AG04450 (cell line): ENCODE results near the gene TGIF1. TPM values are rescaled to one million over a fixed set of nuclear protein-coding genes. Genes with fewer than 3 reads are reported as not detected.
"Not testable (repeated sequence)": the region's sequence is repeated elsewhere in the genome, so short reads cannot be mapped to it uniquely, and the experiment has no call there.

ENCODE experiments used
- CTCF ChIA-PET: fragments of 300-600, 350-600 bp; formaldehyde crosslinking; extraction: SDS; loops from one replicate; lab custom pipeline; 2022; ENCODE audit warnings: antibody characterized with exemption, inconsistent platforms; lab: Charles Lee
- POLR2A ChIA-PET: fragments of 350-600 bp; formaldehyde crosslinking; extraction: SDS; loops from one replicate; lab custom pipeline; 2021; ENCODE audit warnings: antibody characterized with exemption, inconsistent platforms; lab: Yijun Ruan, JAX
- DNase-seq: peaks from one replicate; pipeline ENCODE4 v3.0.0-alpha.2; 2011; ENCODE audit warnings: low read depth, low spot score
- H3K27ac ChIP-seq: one replicate; pipeline ENCODE4 v1.5.1; 2012; ENCODE audit warnings: low read depth, low read length, control low read depth
- H3K27me3 ChIP-seq: one replicate; pipeline ENCODE4 v1.6.0; 2012; ENCODE audit warnings: low read length; ENCODE audit not compliant: control insufficient read depth, insufficient read depth
- H3K4me3 ChIP-seq: 2 replicates; pipeline ENCODE4 v1.5.1; 2011; ENCODE audit warnings: mild to moderate bottlenecking, low read depth, low read length, control low read depth
- H3K9me3 ChIP-seq: 2 replicates; pipeline ENCODE4 v1.5.1; 2012; ENCODE audit warnings: low read length; ENCODE audit not compliant: control insufficient read depth, insufficient read depth
- polyA plus RNA-seq: library from polyadenylated mRNA; depleted of rRNA; stranded (reverse); fragments of >200 nt; gene quantifications from 2 replicates; pipeline ENCODE4 v1.2.3, GENCODE V29; 2011
- TF ChIP-seq, protein P1 (sequence below): IDR thresholded peaks from 2 replicates; pipeline ENCODE4 v1.5.1; 2011; ENCODE audit warnings: low read depth, low read length, control low read depth, inconsistent platforms

The TGIF1 gene
- polyA plus RNA-seq, 1 experiment = 60.6 TPM

DNA sequence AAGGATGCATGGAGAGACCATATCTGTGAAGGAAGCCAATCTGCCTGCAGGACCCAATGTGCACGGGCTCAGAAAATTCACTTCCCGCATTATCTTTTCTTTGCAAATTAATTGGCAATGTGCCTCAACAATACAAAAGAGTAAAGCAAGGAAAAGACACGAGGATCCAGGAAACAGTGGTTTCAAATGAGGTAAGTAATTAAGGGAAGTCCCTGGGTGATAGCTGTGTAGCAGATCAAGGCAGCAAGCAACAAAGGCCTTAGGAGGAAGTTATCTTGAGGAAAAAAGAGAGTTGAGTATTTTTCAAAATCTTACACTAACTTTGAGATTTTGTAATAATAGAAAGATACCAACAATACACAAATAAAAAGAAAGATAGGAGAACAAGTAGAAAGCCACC lies 44.3 kb upstream of the TGIF1 start:
- Histone ChIP-seq H3K27me3 (no peaks in the 10 kb centered on the region), H3K9me3 (no peaks in the 10 kb centered on the region), H3K27ac (no peak overlapping the region), H3K4me3 (no peak overlapping the region)
- ChIA-PET CTCF (no interaction called here), POLR2A (no interaction called here)
- TF ChIP-seq, protein P1, sequence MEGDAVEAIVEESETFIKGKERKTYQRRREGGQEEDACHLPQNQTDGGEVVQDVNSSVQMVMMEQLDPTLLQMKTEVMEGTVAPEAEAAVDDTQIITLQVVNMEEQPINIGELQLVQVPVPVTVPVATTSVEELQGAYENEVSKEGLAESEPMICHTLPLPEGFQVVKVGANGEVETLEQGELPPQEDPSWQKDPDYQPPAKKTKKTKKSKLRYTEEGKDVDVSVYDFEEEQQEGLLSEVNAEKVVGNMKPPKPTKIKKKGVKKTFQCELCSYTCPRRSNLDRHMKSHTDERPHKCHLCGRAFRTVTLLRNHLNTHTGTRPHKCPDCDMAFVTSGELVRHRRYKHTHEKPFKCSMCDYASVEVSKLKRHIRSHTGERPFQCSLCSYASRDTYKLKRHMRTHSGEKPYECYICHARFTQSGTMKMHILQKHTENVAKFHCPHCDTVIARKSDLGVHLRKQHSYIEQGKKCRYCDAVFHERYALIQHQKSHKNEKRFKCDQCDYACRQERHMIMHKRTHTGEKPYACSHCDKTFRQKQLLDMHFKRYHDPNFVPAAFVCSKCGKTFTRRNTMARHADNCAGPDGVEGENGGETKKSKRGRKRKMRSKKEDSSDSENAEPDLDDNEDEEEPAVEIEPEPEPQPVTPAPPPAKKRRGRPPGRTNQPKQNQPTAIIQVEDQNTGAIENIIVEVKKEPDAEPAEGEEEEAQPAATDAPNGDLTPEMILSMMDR = no peak
- DNase-seq = no peak

DNA sequence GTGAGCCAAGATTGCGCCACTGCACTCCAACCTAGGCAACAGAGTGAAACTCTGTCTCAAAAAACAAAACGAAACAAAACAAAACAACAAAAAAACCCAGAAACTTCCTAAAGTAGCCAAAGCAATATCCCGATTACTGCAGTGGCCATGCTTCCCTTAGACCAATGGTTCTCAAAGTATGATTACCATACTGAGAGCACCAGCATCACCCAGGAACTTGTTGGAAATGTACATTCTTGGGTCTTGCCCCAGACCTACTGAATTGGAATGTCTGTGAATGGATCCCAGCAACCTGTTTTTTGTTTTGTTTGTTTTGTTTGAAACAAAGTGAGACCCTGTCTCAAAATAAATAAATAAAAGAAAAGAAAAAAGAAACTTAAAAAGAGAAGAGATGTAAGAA lies 41.9 kb upstream of the TGIF1 start:
- POLR2A ChIA-PET = no interaction called here
- H3K9me3 ChIP-seq = no peaks in the 10 kb centered on the region
- TF ChIP-seq, protein P1 = no peak
- CTCF ChIA-PET = no interaction called here
- DNase-seq = no peak
- no peak overlapping the region for H3K27ac ChIP-seq
- H3K27me3 ChIP-seq = no peaks in the 10 kb centered on the region
- no peak overlapping the region for H3K4me3 ChIP-seq

DNA sequence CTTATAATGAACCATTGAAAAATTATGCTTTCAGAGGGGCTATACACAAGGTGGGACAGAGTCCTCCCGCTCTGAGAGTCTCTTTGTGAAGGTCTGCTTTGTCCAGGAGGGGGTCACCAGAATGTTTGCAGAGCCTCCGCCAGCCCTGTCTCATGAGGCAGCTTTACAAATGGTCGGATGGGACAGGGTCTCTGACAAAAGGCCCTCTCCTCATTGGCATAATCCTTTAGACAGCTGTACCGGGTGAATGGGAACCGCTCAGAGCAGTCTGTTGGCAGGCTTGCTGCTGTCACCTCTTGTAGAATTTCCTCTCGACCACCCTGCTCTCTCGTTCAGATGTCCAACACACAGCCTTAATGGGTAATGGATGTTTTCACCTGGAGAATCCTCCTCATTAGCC lies 40.2 kb upstream of the TGIF1 start:
- TF ChIP-seq, protein P1 = no peak
- no peak for DNase-seq
- no peaks in the 10 kb centered on the region for H3K9me3 ChIP-seq
- CTCF ChIA-PET = interaction anchor here (0.6 kb wide), 3 partner anchors 225 to 460 kb away, joined by 3 to 5 read pairs (median 3); no protein-coding TSS in a partner anchor
- H3K4me3 ChIP-seq = no peak overlapping the region
- peaks cover 2% of the 10 kb centered on the region for H3K27me3 ChIP-seq
- no peak overlapping the region for H3K27ac ChIP-seq
- POLR2A ChIA-PET = no interaction called here

DNA sequence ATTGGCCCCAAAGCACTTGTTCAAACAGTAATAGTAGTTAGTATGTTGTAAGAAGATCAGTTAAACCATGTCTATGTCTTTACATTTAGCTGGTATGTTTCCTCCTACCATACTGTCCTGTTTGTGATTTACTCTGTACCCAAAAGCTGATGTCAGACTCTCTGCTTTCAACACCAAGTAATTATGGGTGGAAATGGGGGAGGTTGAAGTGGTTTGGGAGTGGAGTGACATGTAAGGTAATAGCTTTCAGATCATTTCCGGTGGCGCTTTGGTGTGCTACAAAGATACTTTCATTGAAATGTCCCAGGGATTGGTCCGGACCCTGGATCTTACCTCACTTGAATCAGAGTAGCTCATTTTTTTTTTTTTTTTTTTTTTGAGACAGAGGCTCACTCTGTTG lies 39.7 kb upstream of the TGIF1 start:
- no peak for DNase-seq
- H3K9me3 ChIP-seq = no peaks in the 10 kb centered on the region
- no peak overlapping the region for H3K27ac ChIP-seq
- H3K27me3 ChIP-seq = peaks cover 2% of the 10 kb centered on the region
- POLR2A ChIA-PET = no interaction called here
- TF ChIP-seq, protein P1 = no peak
- no peak overlapping the region for H3K4me3 ChIP-seq
- CTCF ChIA-PET = interaction anchor here (0.6 kb wide), 3 partner anchors 226 to 459 kb away, joined by 3 to 5 read pairs (median 3); no protein-coding TSS in a partner anchor

DNA sequence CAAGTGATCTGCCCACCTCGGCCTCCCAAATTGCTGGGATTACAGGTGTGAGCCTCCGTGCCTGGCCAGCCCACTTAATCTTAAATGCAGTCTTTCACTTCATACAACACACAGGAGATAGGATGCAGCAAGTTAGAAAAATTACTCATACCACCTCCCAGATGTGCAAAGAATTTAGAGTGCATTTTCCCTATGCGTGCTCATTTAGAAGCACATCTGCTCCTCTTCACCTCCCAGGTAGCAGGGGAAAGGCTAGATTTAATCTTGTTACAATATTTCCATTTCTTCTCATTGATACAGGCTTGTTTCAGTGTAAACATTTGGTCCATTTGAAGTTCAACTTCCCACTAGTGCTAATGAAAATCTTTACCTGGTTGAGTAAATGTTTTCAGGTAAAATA lies 39.1 kb upstream of the TGIF1 start:
- POLR2A ChIA-PET, H3K27me3 ChIP-seq, H3K27ac ChIP-seq, CTCF ChIA-PET, H3K9me3 ChIP-seq, DNase-seq, H3K4me3 ChIP-seq: not testable (repeated sequence)

DNA sequence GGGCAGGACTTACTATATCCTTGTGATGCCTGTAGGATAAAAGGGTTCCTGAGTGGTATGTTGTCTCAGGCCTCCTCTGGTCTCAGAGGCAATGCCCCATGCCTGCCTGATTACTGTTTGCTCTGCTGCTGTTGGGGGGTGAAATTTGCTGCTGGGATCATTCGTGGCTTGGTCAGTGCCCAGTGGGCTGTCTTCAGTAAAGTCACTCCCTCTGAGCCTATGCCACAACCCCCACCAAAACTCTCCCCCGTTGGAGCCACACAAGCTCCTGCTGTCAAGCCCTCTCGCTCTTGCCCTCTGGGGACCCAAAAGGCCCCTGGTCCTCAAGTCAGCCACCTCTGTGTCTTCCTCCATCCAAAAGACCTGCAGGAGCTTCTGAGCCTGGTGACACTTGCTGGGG lies 38.6 kb upstream of the TGIF1 start:
- DNase-seq = no peak
- TF ChIP-seq, protein P1 = no peak
- H3K27ac ChIP-seq = no peak overlapping the region
- H3K4me3 ChIP-seq = no peak overlapping the region
- ChIA-PET CTCF (interaction anchor here (0.6 kb wide), 1 partner anchor 27 kb away, joined by 4 read pairs; no protein-coding TSS in a partner anchor), POLR2A (no interaction called here)
- no peaks in the 10 kb centered on the region for H3K9me3 ChIP-seq
- peaks cover 2% of the 10 kb centered on the region for H3K27me3 ChIP-seq
